Activated CD4-positive, alpha-beta T cell treated with anti-CD3 and anti-CD28 coated beads, Interleukin-10, Interleukin-2, amounts not matched to agents 100 ng/mL and 50 ng/mL, durations not matched to agents 16 hours and 8 hours (primary cell): ENCODE results near the gene LCLAT1.
"Not testable (repeated sequence)": the region's sequence is repeated elsewhere in the genome, so short reads cannot be mapped to it uniquely, and the experiment has no call there.

ENCODE experiments used
- DNase-seq: peaks from one replicate; pipeline ENCODE4 v3.0.0-alpha.2; 2020

The LCLAT1 gene

DNA sequence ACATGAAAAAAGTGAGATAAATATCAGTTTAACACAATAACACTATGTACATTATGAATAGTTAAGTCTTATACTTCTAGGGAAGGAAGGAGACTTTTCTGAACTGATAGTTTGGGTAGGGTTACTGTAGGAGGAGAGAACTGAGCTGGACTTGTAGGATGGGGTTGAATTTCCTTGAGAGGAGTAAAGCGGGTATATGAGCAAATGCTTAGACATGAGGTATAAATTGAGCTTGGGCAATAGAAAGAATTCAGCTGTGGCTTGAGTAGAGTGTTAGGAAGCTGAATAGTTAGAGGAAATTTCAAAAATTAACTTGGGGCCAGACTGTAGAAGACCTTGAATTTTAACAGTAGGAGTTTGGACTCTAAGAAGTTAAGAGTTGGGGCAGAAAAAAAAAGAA lies 45.1 kb downstream of the LCLAT1 start:
- DNase-seq, result no peak

DNA sequence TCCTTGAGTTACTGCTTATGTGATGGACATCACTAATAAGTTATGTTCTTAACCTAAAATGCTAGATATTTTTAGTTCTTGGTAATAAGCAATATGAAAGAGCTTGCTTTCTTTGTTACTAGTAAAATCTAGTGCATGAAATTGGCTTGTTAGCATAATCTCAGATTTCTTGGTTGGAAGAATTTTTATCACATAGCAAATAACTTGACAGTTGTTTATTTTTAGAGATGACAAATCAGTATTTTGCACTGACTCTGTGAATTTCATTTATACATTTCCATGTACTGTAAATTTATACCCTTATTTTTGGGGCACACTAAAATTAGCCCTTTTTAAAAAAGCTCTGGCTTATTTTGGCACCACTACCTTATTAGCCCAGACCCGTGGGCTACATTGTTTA lies 45.6 kb downstream of the LCLAT1 start:
- DNase-seq, result no peak

DNA sequence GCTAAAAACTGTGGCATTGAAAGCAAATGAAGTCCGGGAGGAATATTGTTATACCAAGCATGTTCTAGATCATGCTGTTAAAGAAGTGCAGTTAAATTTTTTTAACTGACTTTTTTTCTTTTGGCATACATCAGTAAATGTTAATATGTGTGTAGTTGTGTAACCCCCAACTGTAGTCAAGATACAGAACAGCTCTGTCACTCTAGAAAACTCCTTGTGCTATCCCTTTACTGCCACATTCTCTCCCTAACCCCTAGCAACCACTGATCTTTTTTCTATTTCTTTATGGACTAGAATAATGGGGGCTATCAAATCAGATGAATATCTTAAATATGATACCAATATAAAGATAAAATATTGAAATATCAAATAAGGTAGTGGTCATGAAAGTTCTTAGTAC lies 46.4 kb downstream of the LCLAT1 start:
- no peak for DNase-seq

DNA sequence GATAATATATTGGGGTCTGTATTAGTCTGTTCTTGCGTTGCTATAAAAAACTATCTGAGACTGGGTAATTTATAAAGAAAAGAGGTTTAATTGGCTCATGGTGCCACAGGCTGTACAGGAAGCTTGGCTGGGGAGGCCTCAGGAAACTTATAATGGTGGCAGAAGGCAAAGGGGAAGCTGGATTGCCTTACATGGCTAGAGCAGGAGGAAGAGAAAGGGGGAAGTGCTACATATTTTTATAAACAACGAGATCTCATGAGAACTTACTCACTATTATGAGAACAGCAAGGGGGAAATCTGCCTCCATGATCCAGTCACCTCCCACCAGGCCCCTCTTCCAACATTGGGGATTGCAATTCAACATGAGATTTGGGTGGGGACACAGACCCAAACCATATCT lies 48.9 kb downstream of the LCLAT1 start:
- DNase-seq, result not testable (repeated sequence)

DNA sequence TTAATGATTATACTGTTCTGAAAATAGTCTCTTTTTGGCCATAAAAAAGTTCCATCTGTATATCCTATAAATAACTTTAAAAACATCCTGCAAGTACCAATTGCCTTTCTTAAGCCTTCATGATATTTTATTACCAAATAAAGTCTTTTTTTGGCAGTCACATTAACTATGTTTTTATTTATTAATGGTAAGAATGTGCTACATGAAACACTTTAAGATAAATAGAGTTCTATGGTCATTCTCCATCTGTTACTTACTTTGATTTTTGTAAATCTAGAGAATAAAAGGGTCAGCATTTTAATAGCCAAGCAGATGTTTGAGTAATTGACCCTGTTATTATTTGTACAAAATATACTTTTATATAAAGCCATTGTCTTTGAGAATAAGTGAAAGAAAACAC lies 52.6 kb downstream of the LCLAT1 start:
- no peak for DNase-seq

DNA sequence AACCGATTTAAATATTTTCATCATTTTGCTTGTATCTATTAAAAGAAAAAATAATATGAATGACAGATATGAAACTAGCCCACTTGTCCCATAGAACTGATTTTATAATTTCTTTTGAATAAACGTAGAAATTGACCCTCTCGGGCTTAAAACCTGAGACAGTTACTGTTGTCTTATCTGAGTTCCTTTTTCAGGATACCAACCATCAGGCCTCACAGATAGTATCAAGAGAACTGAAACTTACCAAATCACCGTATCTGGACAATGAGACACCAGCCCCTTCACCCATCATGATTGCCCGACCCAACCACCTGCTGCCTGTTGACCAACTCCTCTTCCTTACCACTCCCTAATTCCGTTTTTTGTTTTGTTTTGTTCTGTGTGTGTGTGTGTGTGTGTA lies 53.7 kb downstream of the LCLAT1 start:
- no peak for DNase-seq

DNA sequence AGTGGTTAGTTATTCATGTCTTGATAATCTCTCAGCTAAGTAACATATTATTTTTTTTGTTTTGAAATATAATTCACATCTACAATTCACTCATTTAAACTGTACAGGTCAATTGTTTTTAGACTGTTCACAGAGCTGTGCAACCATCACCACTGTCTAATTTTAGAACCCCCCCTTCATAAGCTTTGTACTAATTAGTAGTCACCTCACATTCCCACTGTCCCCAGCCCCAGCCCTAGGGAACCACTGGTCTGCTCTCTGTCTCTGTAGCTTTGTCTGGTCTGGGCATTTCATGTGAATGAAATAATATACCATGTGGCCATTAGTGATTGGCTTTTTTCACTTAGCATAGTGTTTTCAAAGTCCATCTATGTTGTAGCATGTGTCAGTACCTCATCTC lies 55.3 kb downstream of the LCLAT1 start:
- DNase-seq, result no peak

DNA sequence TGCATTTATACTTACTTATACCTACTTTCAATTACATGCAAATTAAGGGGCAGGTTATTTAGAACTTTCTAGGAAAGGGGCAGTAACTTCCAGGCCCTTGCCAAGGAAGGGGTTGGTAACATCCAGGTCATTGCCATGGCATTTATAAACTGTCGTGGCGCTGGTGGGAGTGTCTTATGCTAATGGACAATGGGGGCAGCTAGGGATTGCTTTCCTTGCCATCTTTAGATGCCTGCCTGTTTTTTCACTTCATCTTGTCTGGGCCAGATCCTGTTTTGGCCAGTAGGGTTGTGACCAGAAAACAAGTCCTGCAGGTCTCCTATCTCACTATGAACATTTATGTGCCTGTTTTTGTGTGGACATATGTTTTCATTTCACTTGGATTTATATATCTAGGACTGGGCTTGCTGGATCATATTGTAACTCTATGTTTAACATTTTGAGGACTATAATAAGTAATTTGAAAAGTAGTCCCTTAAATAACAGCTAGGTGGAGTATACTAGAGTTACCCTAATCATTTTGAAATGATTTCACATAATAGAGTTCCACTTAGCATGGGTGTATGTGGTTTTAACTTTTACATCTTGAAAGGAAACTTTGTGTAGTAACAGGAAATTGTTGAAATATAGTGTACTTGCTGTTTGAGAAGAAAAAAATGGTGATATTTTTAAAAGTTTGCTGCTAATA lies 56.1 kb downstream of the LCLAT1 start:
- no peak for DNase-seq

DNA sequence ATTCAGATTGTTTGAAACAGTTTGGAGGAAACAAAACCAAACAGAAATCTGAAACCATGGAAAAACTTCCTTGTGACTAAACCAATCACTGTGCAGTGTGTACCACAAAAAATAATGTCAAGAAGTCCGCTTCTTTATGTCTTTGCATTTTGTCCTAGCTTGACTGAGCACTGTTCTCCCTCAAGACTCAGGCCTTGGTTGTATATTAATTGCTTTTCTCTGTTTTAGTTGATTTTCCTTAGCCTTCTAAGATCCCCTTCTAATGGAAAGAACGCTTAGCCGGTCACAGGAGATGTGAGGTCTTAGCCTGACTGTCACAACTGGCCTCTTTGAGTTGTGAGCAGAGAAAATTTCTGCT lies 56.6 kb downstream of the LCLAT1 start:
- no peak for DNase-seq

DNA sequence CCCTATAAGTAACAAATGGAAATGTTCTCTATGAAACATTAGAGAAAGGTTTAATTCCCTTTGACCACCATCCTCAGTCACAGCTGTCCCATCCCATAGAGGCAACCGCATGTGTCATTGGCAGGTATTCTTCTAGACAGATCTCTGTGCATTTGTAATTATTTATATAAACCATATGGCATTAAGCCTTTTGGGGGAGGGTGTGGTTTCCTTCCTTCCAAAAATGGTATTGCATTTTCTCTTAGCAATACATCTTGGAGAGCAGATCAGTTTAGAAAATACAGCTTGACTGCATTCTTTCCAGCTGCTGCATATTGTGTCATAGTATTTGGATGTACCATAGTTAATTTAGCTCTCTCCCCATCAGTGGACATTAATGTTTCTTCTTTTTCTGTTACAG lies 57.7 kb downstream of the LCLAT1 start:
- DNase-seq, result no peak

DNA sequence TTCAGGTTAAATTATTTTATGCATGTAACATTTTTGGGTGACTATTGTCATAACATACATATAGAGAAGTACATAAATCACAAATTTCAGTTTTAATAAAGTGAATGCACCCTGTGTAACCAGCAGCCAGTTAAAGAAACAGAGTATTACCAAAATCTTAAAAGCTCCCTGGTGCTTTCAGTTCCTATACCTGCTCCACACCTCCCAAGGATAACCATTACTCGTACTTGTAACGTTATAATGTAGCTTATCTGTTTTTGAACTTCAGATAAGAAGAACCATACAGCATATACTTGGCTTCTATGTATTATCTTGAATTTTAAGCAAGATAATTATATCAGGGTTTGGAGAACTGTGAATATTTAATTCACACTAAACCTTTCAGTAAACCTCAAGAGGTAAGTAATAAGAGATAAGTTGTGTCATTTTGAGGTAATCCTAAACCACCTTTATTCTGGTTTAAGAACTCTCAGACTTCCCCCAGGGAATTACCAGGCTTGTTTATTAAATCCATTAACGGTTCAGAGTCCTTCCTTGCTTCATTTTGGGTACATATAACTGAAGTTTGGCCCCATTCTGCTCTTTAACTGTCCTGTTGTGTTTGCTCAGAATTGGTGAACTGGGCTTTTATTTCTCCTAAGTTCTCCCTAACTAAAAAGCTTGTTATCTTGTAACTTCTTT lies 58.6 kb downstream of the LCLAT1 start:
- no peak for DNase-seq

DNA sequence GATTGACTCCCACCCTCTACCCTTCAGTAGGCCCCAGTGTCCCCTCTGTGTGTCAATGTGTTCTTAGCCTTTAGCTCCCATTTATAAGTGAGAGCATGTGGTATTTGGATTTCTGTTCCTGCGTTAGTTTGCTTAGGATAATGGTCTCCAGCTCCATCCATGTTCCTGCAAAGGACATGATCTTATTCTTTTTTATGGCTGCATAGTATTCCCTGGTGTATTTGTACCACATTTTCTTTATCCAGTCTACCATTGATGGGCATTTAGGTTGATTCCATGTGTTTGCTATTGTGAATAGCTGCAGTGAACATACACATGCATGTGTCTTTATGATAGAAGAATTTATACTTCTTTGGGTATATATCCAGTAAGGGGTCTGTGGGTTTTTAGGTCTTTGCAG lies 60.4 kb downstream of the LCLAT1 start:
- not testable (repeated sequence) for DNase-seq

DNA sequence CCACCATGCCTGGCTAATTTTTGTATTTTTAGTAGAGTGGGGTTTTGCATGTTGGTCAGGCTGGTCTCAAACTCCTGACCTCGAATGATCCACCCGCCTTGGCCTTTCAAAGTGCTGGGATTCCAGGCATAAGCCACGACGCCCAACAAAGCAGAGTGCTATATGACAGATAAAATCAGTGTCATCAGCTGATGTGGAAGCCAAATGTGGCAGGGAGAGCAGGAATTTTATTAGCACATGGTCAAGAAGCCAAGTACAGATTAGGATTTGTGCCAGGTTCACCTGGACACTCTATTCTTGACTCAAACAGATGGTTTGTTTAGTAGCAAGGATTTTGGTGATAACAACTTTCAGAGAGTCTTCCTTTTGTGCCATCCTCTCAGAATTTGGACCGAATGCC lies 62.7 kb downstream of the LCLAT1 start:
- no peak for DNase-seq

DNA sequence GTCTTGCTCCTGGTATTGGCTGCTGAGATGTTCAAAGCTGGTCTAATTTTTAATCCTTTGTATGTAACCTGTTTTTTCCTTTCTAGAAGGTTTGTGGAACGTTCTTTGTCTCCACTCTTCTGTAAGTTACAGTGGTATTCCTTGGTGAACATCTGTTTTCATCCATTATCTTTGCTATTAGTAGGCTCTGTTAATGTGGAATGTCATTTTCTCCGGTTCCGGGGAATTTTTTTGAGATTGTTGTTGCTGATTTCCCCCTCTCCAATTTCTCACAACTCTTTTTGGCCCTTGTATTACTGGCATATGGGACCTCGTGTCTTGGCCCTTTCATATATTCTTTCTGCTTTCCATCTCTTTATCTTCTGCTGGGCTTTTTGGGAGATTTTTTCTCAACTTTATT lies 63.4 kb downstream of the LCLAT1 start:
- no peak for DNase-seq

DNA sequence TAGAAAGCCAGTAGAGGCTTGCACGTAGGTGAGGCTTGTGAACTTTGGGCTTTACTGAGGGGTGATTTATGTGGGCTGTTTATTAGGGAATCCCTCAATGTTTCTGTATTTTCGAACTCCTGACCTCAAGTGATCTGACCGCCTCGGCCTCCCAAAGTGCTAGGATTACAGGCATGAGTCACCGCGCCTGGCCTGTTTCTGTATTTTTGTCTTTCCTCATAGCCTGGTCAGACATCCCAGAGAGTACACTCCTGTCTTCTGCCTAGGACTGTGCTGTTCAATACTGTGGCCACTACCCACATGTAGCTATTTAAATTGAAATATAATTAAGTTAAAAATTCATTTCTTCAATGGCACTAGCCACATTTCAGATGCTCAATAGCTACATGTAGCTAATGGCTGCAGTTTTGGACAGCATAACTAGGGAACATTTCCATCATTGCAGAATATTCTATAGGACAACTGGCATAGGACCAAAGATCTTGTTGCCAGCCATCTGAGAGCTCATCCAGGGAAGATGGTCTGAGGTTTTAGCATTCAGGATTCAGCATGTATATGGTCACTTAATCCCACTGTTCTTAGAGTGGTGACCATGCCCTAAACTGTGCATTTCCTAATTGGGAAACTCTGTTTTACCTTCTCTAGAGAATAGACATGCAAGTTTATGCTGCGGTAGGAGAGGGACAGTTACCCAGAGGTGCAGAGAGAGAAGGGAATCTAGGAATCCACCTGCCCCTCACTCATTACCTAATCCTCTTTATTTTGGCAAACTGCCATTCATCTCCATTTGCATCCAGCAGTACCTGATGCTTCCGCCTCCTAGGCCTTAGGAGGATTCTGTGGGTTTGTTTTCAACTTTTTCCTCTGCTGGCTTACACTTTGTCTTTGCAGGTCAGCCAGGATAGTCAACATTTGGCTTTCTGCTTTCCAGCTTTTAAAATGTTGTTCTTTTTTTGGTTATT lies 64.4 kb downstream of the LCLAT1 start:
- no peak for DNase-seq

DNA sequence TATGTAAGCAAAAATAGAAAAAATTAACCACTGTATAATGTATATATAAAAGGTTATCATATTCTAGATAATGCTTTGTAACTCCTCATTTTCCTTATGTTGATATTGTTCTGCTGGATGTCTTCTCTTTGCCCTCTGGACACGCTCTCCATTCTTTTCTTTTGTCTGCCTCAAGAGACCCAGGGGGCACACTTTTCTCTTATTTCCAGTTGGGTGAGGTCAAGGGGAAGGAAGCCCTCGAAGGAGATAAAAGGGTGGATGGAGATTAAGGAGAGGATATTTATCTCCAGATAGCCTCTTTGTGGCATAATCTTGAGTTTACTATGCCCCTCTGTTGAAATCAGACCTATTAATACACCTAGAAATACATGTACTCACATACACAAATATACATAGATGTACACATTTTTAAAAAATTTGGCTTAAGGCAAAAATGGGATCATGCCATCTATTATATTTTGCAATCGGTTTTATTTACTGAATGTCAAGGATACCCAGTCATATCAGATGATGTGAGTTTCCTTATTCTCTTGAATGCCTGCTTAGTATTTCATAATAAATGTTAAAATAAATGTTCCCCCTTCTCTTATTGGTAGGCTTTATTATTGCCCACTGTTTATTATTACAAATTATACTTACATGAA lies 65.3 kb downstream of the LCLAT1 start:
- no peak for DNase-seq

DNA sequence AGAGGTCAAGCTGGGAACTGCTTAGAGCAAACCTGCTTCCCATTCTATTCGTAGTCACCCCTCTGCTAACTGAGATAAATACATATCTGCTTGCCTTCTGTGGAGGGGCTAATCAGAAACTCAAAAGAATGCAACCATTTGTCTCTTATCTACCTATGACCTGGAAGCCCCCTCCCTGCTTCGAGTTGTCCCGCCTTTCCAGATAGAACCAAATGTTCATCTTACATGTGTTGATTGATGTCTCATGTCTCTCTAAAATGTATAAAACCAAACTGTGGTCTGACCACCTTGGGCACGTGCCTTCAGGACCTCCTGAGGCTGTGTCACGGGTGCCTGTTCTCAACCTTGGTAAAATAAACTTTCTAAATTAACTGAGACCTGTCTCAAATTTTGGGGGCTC lies 66.6 kb downstream of the LCLAT1 start:
- DNase-seq, result not testable (repeated sequence)

DNA sequence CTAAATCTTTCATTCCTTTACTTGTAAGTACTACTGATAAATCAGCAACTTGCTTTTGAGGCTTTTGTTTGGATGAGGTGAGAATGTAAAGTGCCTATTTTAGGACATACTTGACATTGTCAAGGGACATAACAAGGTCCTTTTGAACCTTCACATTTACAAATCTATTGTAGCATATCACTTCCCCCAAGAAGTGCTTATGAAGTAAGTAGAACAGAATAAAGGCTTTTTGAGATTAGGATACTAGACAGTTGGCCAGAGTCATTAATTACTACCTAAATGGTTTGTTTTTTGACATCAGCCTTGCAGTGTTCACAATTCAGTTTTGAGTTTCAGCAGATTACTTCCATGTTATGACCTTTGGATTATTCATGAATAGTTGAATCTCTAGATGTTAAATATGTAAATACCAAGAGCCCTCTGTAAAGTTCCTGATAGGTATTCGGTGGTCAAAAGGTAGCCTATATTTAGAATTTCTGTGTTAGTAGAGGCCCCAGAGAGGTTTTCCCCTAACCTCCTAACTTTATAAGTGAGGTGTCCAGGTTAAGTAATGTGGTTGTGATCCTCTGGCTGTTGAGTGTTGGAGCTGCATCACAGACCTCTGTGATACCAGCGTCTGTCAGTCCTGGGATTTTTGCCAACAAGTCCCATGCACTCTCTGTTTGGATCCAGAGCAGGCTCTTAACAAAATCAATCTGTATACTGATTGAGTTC lies 67.2 kb downstream of the LCLAT1 start:
- DNase-seq, result no peak

DNA sequence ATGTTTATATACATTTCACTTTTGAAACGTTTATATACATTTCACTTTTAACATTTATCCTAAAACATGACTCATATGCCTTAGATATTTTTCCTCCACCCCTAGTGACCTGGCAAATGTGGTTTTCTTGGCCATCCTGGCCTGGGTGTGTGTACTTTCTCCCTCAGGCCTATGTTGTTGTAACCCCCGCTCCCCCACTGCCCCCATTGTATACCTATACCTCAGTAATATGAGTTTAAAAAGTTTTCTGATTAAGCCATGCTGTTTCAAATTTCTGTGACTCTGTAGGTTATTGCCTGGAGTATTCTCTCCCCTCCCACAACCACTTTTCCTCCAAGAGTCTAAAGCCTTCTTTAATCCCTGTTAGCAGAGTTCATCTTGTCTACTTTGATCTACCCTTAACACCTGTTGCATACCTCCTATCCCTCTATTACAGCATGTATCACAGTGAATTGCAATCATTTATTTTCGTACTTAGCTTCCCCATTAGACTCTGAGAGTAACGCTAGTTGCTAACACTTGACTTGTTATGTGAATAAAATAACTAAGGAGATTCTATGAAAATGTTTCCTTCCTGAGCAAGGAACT lies 67.9 kb downstream of the LCLAT1 start:
- no peak for DNase-seq

DNA sequence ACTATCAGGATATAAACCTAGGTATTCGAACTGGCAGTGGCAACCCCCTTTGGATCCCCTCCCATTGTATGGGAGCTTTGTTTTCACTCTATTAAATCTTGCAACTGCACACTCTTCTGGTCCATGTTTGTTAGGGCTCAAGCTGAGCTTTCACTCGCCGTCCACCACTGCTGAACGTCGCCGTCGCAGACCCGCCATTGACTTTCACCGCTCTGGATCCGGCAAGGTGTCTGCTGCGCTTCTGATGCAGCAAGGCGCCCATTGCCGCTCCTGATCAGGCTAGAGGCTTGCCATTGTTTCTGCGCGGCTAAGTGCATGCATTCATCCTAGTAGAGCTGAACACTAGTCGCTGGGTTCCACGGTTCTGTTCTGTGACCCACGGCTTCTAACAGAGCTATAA lies 69.1 kb downstream of the LCLAT1 start:
- DNase-seq, result no peak

DNA sequence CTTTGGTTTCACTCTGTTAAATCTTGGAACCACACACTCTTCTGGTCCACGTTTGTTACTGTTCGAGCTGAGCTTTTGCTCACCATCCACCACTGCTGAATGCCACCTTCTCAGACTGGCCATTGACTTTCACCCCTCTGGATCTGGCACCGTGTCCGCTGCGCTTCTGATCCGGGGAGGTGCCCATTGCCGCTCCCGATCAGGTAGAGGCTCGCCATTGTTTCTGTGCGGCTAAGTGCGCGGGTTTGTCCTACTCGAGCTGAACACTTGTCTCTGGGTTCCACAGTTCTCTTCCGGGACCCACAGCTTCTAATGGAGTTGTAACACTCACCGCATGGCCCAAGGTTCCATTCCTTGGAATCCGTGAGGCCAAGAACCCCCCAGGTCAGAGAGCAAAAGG lies 72.8 kb downstream of the LCLAT1 start:
- DNase-seq, result no peak

DNA sequence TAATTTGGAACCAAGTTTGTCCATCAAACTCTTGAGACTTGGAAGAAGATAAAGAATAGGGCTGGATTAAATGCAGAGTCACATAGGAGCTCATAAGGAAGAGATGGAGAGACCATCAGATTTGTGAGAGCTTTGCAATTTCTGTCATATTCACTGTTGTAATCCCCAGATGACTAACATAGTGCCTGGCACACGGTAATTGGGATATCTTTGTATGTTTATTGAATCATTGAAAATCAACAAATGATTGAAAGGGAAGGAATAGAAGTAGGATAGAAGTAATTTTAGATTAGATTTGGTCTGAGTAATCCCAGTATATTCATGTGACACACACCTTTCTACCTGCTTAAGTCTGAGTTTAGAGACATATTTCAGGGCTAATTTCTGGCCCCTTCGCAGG lies 75.4 kb downstream of the LCLAT1 start:
- no peak for DNase-seq
